CD14-positive monocyte (primary cell): ENCODE data around the gene ACACA. TPM values are rescaled to one million over a fixed set of nuclear protein-coding genes. Genes with fewer than 3 reads are reported as not detected.

Source experiments
- DNase-seq, 3 donors: peaks; one replicate each; pipeline ENCODE4 v3.0.0-alpha.2; 2011 to 2022
- H2AFZ ChIP-seq: 2 replicates; pipeline ENCODE4 v1.6.0; 2012; ENCODE audit warnings: mild to moderate bottlenecking, low read depth, low read length, inconsistent platforms; ENCODE audit not compliant: insufficient read depth, poor library complexity, severe bottlenecking
- H3K27ac ChIP-seq, 2 donors: 1 replicate in 1 of 2; 2 replicates in 1 of 2; pipeline ENCODE4 v1.5.1; 2012 to 2013; ENCODE audit warnings: low read length in 2 of 2, control low read depth in 1 of 2, inconsistent platforms in 1 of 2, low read depth in 1 of 2, mild to moderate bottlenecking in 1 of 2
- H3K27me3 ChIP-seq, 2 donors: one replicate each; pipeline versions ENCODE4 v1.6.0 to v1.6.1; 2011 to 2013; ENCODE audit warnings: low read length in 2 of 2; ENCODE audit not compliant: control insufficient read depth in 2 of 2, insufficient read depth in 2 of 2
- H3K36me3 ChIP-seq, 2 donors: replicated peaks in 1 of 2; 1 replicate in 1 of 2; 2 replicates in 1 of 2; pipeline versions ENCODE4 v1.5.1 to v1.6.1; 2012 to 2013; ENCODE audit warnings: low read length in 2 of 2, control low read depth in 1 of 2, inconsistent platforms in 1 of 2, mild to moderate bottlenecking in 1 of 2; ENCODE audit not compliant: insufficient read depth in 2 of 2, control insufficient read depth in 1 of 2
- H3K4me1 ChIP-seq, 2 donors: 1 replicate in 1 of 2; 2 replicates in 1 of 2; pipeline versions ENCODE4 v1.5.1 to v1.6.1; 2012 to 2013; ENCODE audit warnings: low read length in 2 of 2, control low read depth in 1 of 2, inconsistent platforms in 1 of 2, mild to moderate bottlenecking in 1 of 2, moderate library complexity in 1 of 2; ENCODE audit not compliant: insufficient read depth in 2 of 2, control insufficient read depth in 1 of 2
- H3K4me2 ChIP-seq: replicated peaks from 2 replicates; pipeline ENCODE3; 2012; ENCODE audit warnings: low read length, moderate library complexity, mild to moderate bottlenecking; ENCODE audit not compliant: poor library complexity, severe bottlenecking; ENCODE audit errors: extremely low read depth
- H3K4me3 ChIP-seq, 3 experiments: fragments of 200-600 bp in 1 of 3; sonication (generic) in 1 of 3; replicated peaks in 1 of 3; 1 replicate in 2 of 3; 2 replicates in 1 of 3; pipeline ENCODE4 v1.5.1; 2011 to 2013; ENCODE audit warnings: low read length in 3 of 3, mild to moderate bottlenecking in 3 of 3, control low read depth in 2 of 3, low read depth in 2 of 3, inconsistent platforms in 1 of 3, moderate library complexity in 1 of 3
- H3K79me2 ChIP-seq: 2 replicates; pipeline ENCODE4 v1.6.0; 2012; ENCODE audit warnings: mild to moderate bottlenecking, control low read depth, inconsistent platforms, low read length, moderate library complexity; ENCODE audit not compliant: insufficient read depth
- H3K9ac ChIP-seq: 2 replicates; pipeline ENCODE4 v1.6.0; 2017; ENCODE audit warnings: low read length, mild to moderate bottlenecking; ENCODE audit not compliant: insufficient read depth, poor library complexity, severe bottlenecking
- H3K9me3 ChIP-seq, 2 donors: replicated peaks in 1 of 2; 1 replicate in 1 of 2; 2 replicates in 1 of 2; pipeline versions ENCODE4 v1.5.1 to v1.6.1; 2012 to 2013; ENCODE audit warnings: low read length in 2 of 2, control low read depth in 1 of 2; ENCODE audit not compliant: control insufficient read depth in 1 of 2, insufficient read depth in 1 of 2
- H4K20me1 ChIP-seq: 2 replicates; pipeline ENCODE4 v1.6.0; 2012; ENCODE audit warnings: mild to moderate bottlenecking, low read length, control low read depth, moderate library complexity; ENCODE audit not compliant: insufficient read depth
- H3K27ac Mint-ChIP-seq, 7 donors: one replicate each; pipeline ENCODE4 v1.8.0; 2020; ENCODE audit warnings: mild to moderate bottlenecking in 7 of 7, mixed read lengths in 7 of 7, moderate library complexity in 6 of 7, inconsistent platforms in 2 of 7
- H3K27me3 Mint-ChIP-seq, 3 donors: one replicate each; pipeline ENCODE4 v1.8.0; 2021 to 2022; ENCODE audit warnings: low read depth in 3 of 3, mild to moderate bottlenecking in 3 of 3, mixed read lengths in 3 of 3, moderate library complexity in 3 of 3, inconsistent platforms in 1 of 3
- H3K36me3 Mint-ChIP-seq, 2 donors: one replicate each; pipeline ENCODE4 v1.8.0; 2020; ENCODE audit warnings: mixed read lengths in 2 of 2, inconsistent platforms in 1 of 2, mild to moderate bottlenecking in 1 of 2
- H3K4me1 Mint-ChIP-seq: one replicate; pipeline ENCODE4 v1.8.0; 2020; ENCODE audit warnings: mild to moderate bottlenecking, mixed read lengths
- H3K4me3 Mint-ChIP-seq, 2 donors: one replicate each; pipeline ENCODE4 v1.8.0; 2020; ENCODE audit warnings: mild to moderate bottlenecking in 2 of 2, mixed read lengths in 2 of 2, moderate library complexity in 1 of 2
- H3K9me3 Mint-ChIP-seq, 7 donors: one replicate each; pipeline ENCODE4 v1.8.0; 2020 to 2022; ENCODE audit warnings: mixed read lengths in 7 of 7, mild to moderate bottlenecking in 6 of 7, moderate library complexity in 6 of 7, inconsistent platforms in 2 of 7
- CTCF ChIP-seq: fragments of 200-600 bp; IDR thresholded peaks from one replicate; pipeline ENCODE4 v1.8.0; 2022; ENCODE audit warnings: antibody characterized with exemption, mild to moderate bottlenecking
- WGBS: methylation state at CpG from one replicate; pipeline ENCODE4 v1.1.5; 2013; ENCODE audit warnings: missing lambda C conversion rate; ENCODE audit not compliant: insufficient coverage; 5-methylcytosine and 5-hydroxymethylcytosine counted together
- intact Hi-C, 2 donors: fragments of 100-400 bp; cut with micrococcal nuclease; formaldehyde crosslinking; loops; one replicate each; pipeline versions ENCODE4 v1.15.0 to v1.15.1; 2023
- polyA plus RNA-seq, 3 donors: library from polyadenylated mRNA; depleted of rRNA in 1 of 3; unstranded in 2 of 3; stranded (reverse) in 1 of 3; fragments of 300-500 nt in 2 of 3; fragments of >200 nt in 1 of 3; fragmentation: Illumina TruSeq in 2 of 3; gene quantifications; 1 replicate in 2 of 3; 2 replicates in 1 of 3; pipeline ENCODE4 v1.2.3, GENCODE V29; 2012 to 2021

The ACACA gene
- polyA plus RNA-seq, 3 donors, result 3.5 to 4.6 (median 3.8) TPM

- H3K9me3 Mint-ChIP-seq, result no peaks in the 10 kb centered on the region
- no peak overlapping the region for H2AFZ ChIP-seq
- intact Hi-C loops, result no loop called here
- no peaks in the 10 kb centered on the region for H3K4me1 ChIP-seq
- H3K9ac ChIP-seq, result no peak overlapping the region
- H3K36me3 ChIP-seq, result peaks cover 0 to 6% of the 10 kb centered on the region in 2 donors
- H3K4me3 Mint-ChIP-seq, result no peak overlapping the region
- no peak overlapping the region for H3K4me2 ChIP-seq
- no peak overlapping the region for H3K27ac ChIP-seq
- H3K27me3 Mint-ChIP-seq, result peaks cover 0 to 2% (median 0%) of the 10 kb centered on the region in 3 donors
- H3K9me3 ChIP-seq, result no peaks in the 10 kb centered on the region
- no peaks in the 10 kb centered on the region for H3K27me3 ChIP-seq
- H3K36me3 Mint-ChIP-seq, result peaks cover 21 to 26% of the 10 kb centered on the region in 2 donors
- DNase-seq, result no peak
- no peak overlapping the region for H3K27ac Mint-ChIP-seq
- no peaks in the 10 kb centered on the region for H4K20me1 ChIP-seq
- no peak overlapping the region for H3K4me3 ChIP-seq
- TF ChIP-seq CTCF, result no peak
- H3K4me1 Mint-ChIP-seq, result no peaks in the 10 kb centered on the region
- H3K79me2 ChIP-seq, result no peaks in the 10 kb centered on the region
Measured at GRCh38 chr17:37283414-37283961, 123.1 kb downstream of the ACACA start.

- 90% methylated on average over 1 of the region's 6 CpGs for WGBS
- Mint-ChIP-seq H3K36me3 (peaks cover 30 to 39% of the 10 kb centered on the region in 2 donors), H3K9me3 (no peaks in the 10 kb centered on the region), H3K4me3 (no peak overlapping the region), H3K4me1 (no peaks in the 10 kb centered on the region), H3K27me3 (peaks cover 0 to 2% (median 0%) of the 10 kb centered on the region in 3 donors), H3K27ac (no peak overlapping the region)
- Histone ChIP-seq H3K27ac (no peak overlapping the region), H4K20me1 (no peaks in the 10 kb centered on the region), H3K9me3 (no peaks in the 10 kb centered on the region), H3K79me2 (no peaks in the 10 kb centered on the region), H3K9ac (no peak overlapping the region), H3K27me3 (no peaks in the 10 kb centered on the region), H3K4me2 (no peak overlapping the region), H3K36me3 (peaks cover 0 to 8% of the 10 kb centered on the region in 2 donors), H2AFZ (no peak overlapping the region), H3K4me1 (no peaks in the 10 kb centered on the region), H3K4me3 (no peak overlapping the region)
- intact Hi-C loops, result no loop called here
- no peak for DNase-seq
- no peak for TF ChIP-seq CTCF
Measured at GRCh38 chr17:37280841-37281240, 125.8 kb downstream of the ACACA start.
